ENCODE measurements around the gene SPATA31C1.

SPATA31C1 gene

DNA sequence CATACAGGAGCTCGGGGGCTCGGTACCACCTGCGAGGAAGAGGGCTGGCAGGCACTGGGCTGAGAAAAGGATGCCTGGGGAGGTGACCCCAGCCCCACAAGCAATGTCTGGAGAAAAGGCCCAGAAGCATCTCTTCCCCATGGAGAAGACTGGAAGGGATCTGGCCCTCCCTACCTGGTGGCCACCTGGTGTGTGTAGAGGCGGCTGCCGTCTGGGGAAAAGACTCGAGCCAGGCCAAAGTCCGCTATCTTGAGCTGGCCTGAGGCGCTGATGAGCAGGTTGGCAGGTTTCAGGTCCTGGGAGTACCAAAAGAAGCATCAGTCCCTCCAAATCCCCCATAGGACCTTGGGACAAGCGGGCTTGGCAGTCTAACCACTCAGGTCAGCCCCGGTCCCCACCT lies 52.8 kb downstream of the SPATA31C1 start:
- Histone ChIP-seq H3K9me3 (ENCODE audit: control insufficient read depth, insufficient read depth, low read depth, low read length) (no peaks in the 10 kb centered on the region), H3K36me3 (ENCODE audit: control insufficient read depth, insufficient read depth, low read length) (peaks cover 10% of the 10 kb centered on the region), H3K4me1 (ENCODE audit: control insufficient read depth, insufficient read depth, low read length) (no peaks in the 10 kb centered on the region), H3K27me3 (ENCODE audit: control insufficient read depth, insufficient read depth, low read length) (peaks cover 16% of the 10 kb centered on the region), H3K27ac (ENCODE audit: low read depth, low read length) (no peak overlapping the region), H3K4me3 (ENCODE audit: low read depth, low read length) (no peak overlapping the region), H3K9ac (ENCODE audit: low read length) (no peak overlapping the region)

DNA sequence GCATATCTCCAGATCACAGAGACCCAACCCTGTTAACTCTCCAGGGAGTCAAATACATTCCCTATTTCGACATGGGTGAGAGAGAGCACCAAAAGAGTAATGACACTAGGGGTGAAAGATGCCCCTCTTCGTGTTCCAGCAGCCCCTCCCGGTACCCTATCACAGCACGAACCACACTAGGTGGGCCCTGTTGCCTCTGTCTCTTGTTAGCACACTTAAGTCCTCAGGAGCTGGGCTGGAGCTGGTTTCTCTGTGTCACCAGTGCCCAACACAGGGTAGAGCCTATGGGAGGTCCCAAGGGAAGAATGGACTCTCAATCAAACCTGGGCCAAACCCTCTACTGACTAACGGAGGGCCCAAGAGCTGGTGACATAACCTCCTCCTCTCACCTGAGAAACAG lies 55.4 kb downstream of the SPATA31C1 start:
- Histone ChIP-seq H3K9ac (ENCODE audit: low read length) (no peak overlapping the region), H3K36me3 (ENCODE audit: control insufficient read depth, insufficient read depth, low read length) (peaks cover 3% of the 10 kb centered on the region; the same call in 1 of the 2 replicates), H3K4me1 (ENCODE audit: control insufficient read depth, insufficient read depth, low read length) (no peaks in the 10 kb centered on the region), H3K4me3 (ENCODE audit: low read depth, low read length) (no peak overlapping the region), H3K9me3 (ENCODE audit: control insufficient read depth, insufficient read depth, low read depth, low read length) (no peaks in the 10 kb centered on the region), H3K27me3 (ENCODE audit: control insufficient read depth, insufficient read depth, low read length) (peaks cover 16% of the 10 kb centered on the region), H3K27ac (ENCODE audit: low read depth, low read length) (no peak overlapping the region)
